Measurements from ENCODE around the gene NRBF2.

The NRBF2 gene

GRCh38 chr10:63084690-63085382 is 48.3 kb upstream of the NRBF2 start:
- Histone ChIP-seq H3K9me3 (ENCODE audit: insufficient read depth, low read length, severe bottlenecking) (no peaks in the 10 kb centered on the region), H3K27me3 (ENCODE audit: insufficient read depth, low read length, poor library complexity) (no peaks in the 10 kb centered on the region), H2AFZ (ENCODE audit: low read depth, low read length) (no peak overlapping the region)

GRCh38 chr10:63093227-63093626 is 39.9 kb upstream of the NRBF2 start:
- no peak for TF ChIP-seq EZH2 (IDR thresholded peaks at IDR 0.05; ENCODE audit: borderline replicate concordance, low read depth, low read length, severe bottlenecking)
- no peak for TF ChIP-seq CTCF (IDR thresholded peaks at IDR 0.05; ENCODE audit: borderline replicate concordance, extremely low read depth, low read length, poor library complexity, severe bottlenecking)
- Histone ChIP-seq H3K79me2 (ENCODE audit: insufficient read depth, low read length) (no peaks in the 10 kb centered on the region), H3K4me2 (ENCODE audit: insufficient read depth, low read length) (no peak overlapping the region), H3K4me1 (ENCODE audit: insufficient read depth, low read length) (no peaks in the 10 kb centered on the region), H3K9me3 (ENCODE audit: insufficient read depth, low read length, severe bottlenecking) (no peaks in the 10 kb centered on the region), H3K9ac (ENCODE audit: low read depth, low read length) (no peak overlapping the region), H3K36me3 (ENCODE audit: insufficient read depth, low read length) (no peaks in the 10 kb centered on the region), H3K27me3 (ENCODE audit: insufficient read depth, low read length, poor library complexity) (peaks cover 3% of the 10 kb centered on the region), H2AFZ (ENCODE audit: low read depth, low read length) (no peak overlapping the region), H4K20me1 (ENCODE audit: insufficient read depth, low read length) (no peaks in the 10 kb centered on the region), H3K27ac (ENCODE audit: low read length) (no peak overlapping the region), H3K4me3 (ENCODE audit: low read depth in 1 of 2, low read length in 2 of 2) (no peak overlapping the region)
- ATAC-seq (ENCODE audit: insufficient read depth, low read depth) (no peak), DNase-seq (no peak)

More at GRCh38 chr10:63084690-63085382, 48.3 kb upstream of the NRBF2 start:
- Histone ChIP-seq H3K27ac (ENCODE audit: low read length) (no peak overlapping the region), H3K4me1 (ENCODE audit: insufficient read depth, low read length) (no peaks in the 10 kb centered on the region), H4K20me1 (ENCODE audit: insufficient read depth, low read length) (no peaks in the 10 kb centered on the region), H3K4me3 (ENCODE audit: low read depth in 1 of 2, low read length in 2 of 2) (no peak overlapping the region), H3K79me2 (ENCODE audit: insufficient read depth, low read length) (no peaks in the 10 kb centered on the region), H3K4me2 (ENCODE audit: insufficient read depth, low read length) (no peak overlapping the region), H3K36me3 (ENCODE audit: insufficient read depth, low read length) (no peaks in the 10 kb centered on the region), H3K9ac (ENCODE audit: low read depth, low read length) (no peak overlapping the region)
- DNase-seq (no peak), ATAC-seq (ENCODE audit: insufficient read depth, low read depth) (no peak)
- TF ChIP-seq EZH2 (IDR thresholded peaks at IDR 0.05; ENCODE audit: borderline replicate concordance, low read depth, low read length, severe bottlenecking) (no peak), CTCF (IDR thresholded peaks at IDR 0.05; ENCODE audit: borderline replicate concordance, extremely low read depth, low read length, poor library complexity, severe bottlenecking) (no peak)

- DNase-seq, result no peak
- H2AFZ ChIP-seq (ENCODE audit: low read depth, low read length), result no peak overlapping the region
- TF ChIP-seq EZH2 (IDR thresholded peaks at IDR 0.05; ENCODE audit: borderline replicate concordance, low read depth, low read length, severe bottlenecking) (no peak), CTCF (IDR thresholded peaks at IDR 0.05; ENCODE audit: borderline replicate concordance, extremely low read depth, low read length, poor library complexity, severe bottlenecking) (no peak)
These were observed 38.7 kb upstream of the NRBF2 start for GRCh38 chr10:63094405-63094804.

More at GRCh38 chr10:63094405-63094804, 38.7 kb upstream of the NRBF2 start:
- no peak overlapping the region for H3K4me3 ChIP-seq (ENCODE audit: low read depth in 1 of 2, low read length in 2 of 2)
- no peaks in the 10 kb centered on the region for H3K4me1 ChIP-seq (ENCODE audit: insufficient read depth, low read length)
- H3K79me2 ChIP-seq (ENCODE audit: insufficient read depth, low read length), result no peaks in the 10 kb centered on the region
- no peak overlapping the region for H3K27ac ChIP-seq (ENCODE audit: low read length)
- H3K27me3 ChIP-seq (ENCODE audit: insufficient read depth, low read length, poor library complexity), result peaks cover 3% of the 10 kb centered on the region
- no peaks in the 10 kb centered on the region for H3K36me3 ChIP-seq (ENCODE audit: insufficient read depth, low read length)
- no peaks in the 10 kb centered on the region for H4K20me1 ChIP-seq (ENCODE audit: insufficient read depth, low read length)
- H3K9me3 ChIP-seq (ENCODE audit: insufficient read depth, low read length, severe bottlenecking), result no peaks in the 10 kb centered on the region
- H3K4me2 ChIP-seq (ENCODE audit: insufficient read depth, low read length), result no peak overlapping the region
- no peak for ATAC-seq (ENCODE audit: insufficient read depth, low read depth)
- H3K9ac ChIP-seq (ENCODE audit: low read depth, low read length), result no peak overlapping the region
